Stimulated activated CD4-positive, alpha-beta T cell treated with anti-CD3 and anti-CD28 coated beads, Interleukin-15, amount 100 ng/mL, for 24 hours (primary cell): Measurements from ENCODE around the gene RPS6KC1.
"Not testable (repeated sequence)": the region's sequence is repeated elsewhere in the genome, so short reads cannot be mapped to it uniquely, and the experiment has no call there.

Source experiments
- DNase-seq: peaks from one replicate; pipeline ENCODE4 v3.0.0-alpha.2; 2020

Gene RPS6KC1

GRCh38 chr1:213054733-213055591 is 3.9 kb downstream of the RPS6KC1 start:
- DNase-seq = no peak

GRCh38 chr1:213055767-213056166 is 4.7 kb downstream of the RPS6KC1 start:
- no peak for DNase-seq

GRCh38 chr1:213057264-213058059 is 6.4 kb downstream of the RPS6KC1 start:
- no peak for DNase-seq

- DNase-seq = no peak
Measured at GRCh38 chr1:213060836-213061235, 9.8 kb downstream of the RPS6KC1 start.

- DNase-seq = no peak
Measured at GRCh38 chr1:213061263-213061662, 10.2 kb downstream of the RPS6KC1 start.

GRCh38 chr1:213065800-213066199 is 14.8 kb downstream of the RPS6KC1 start:
- no peak for DNase-seq

- DNase-seq = no peak
Measured at GRCh38 chr1:213066363-213066762, 15.3 kb downstream of the RPS6KC1 start.

GRCh38 chr1:213067352-213067751 is 16.3 kb downstream of the RPS6KC1 start:
- no peak for DNase-seq

- peak; percentile 7 for DNase-seq
Measured at GRCh38 chr1:213070406-213070805, 19.4 kb downstream of the RPS6KC1 start.

GRCh38 chr1:213075725-213076124 is 24.7 kb downstream of the RPS6KC1 start:
- DNase-seq = no peak

- no peak for DNase-seq
Measured at GRCh38 chr1:213082420-213083111, 31.5 kb downstream of the RPS6KC1 start.

GRCh38 chr1:213083112-213083445 is 32.0 kb downstream of the RPS6KC1 start:
- no peak for DNase-seq

GRCh38 chr1:213087911-213088310 is 36.9 kb downstream of the RPS6KC1 start:
- DNase-seq = no peak

- no peak for DNase-seq
Measured at GRCh38 chr1:213089924-213090677, 39.1 kb downstream of the RPS6KC1 start.

- no peak for DNase-seq
Measured at GRCh38 chr1:213094446-213094845, 43.4 kb downstream of the RPS6KC1 start.

- no peak for DNase-seq
Measured at GRCh38 chr1:213095467-213095866, 44.4 kb downstream of the RPS6KC1 start.

- DNase-seq = no peak
Measured at GRCh38 chr1:213099682-213100399, 48.8 kb downstream of the RPS6KC1 start.

GRCh38 chr1:213100565-213100964 is 49.5 kb downstream of the RPS6KC1 start:
- not testable (repeated sequence) for DNase-seq

- DNase-seq = no peak
Measured at GRCh38 chr1:213103377-213104306, 52.6 kb downstream of the RPS6KC1 start.

- no peak for DNase-seq
Measured at GRCh38 chr1:213104604-213105003, 53.6 kb downstream of the RPS6KC1 start.

- no peak for DNase-seq
Measured at GRCh38 chr1:213106298-213106697, 55.3 kb downstream of the RPS6KC1 start.
